SK-N-SH (cell line): Measurements from ENCODE around the gene LPP. TPM values are rescaled to one million over a fixed set of nuclear protein-coding genes. Genes with fewer than 3 reads are reported as not detected.

Experiments
- CTCF ChIA-PET: fragments of 300-600, 350-600 bp; formaldehyde crosslinking; extraction: SDS; loops from one replicate; lab custom pipeline; 2021; lab: Yijun Ruan, JAX
- POLR2A ChIA-PET: fragments of 350-600 bp; sonication (Branson Sonifier 250); formaldehyde crosslinking; extraction: SDS; loops from one replicate; lab custom pipeline; 2020; ENCODE audit warnings: antibody characterized with exemption, inconsistent platforms; lab: Yijun Ruan, JAX
- DNase-seq: peaks from one replicate; pipeline ENCODE4 v3.0.0; 2012
- H2AFZ ChIP-seq: fragments of 200-600 bp; sonication (generic); 2 replicates; pipeline ENCODE4 v1.8.1; 2016; ENCODE audit warnings: antibody characterized with exemption, mild to moderate bottlenecking, low read depth
- H3F3A ChIP-seq: fragments of 200-600 bp; sonication (generic); replicated peaks from 2 replicates; pipeline ENCODE3; 2016; ENCODE audit warnings: antibody characterized with exemption, mild to moderate bottlenecking; ENCODE audit not compliant: insufficient read depth
- H3K27ac ChIP-seq, 2 experiments: fragments of 200-500 bp in 1 of 2; fragments of 200-600 bp in 1 of 2; sonication (Bioruptor generic) in 1 of 2; sonication (generic), shearing (Covaris generic) in 1 of 2; 2 replicates each; pipeline versions ENCODE4 v1.5.1 to v1.6.1; 2014 to 2016; ENCODE audit warnings: low read depth in 2 of 2, inconsistent platforms in 1 of 2, low read length in 1 of 2, mild to moderate bottlenecking in 1 of 2, mixed read lengths in 1 of 2
- H3K27me3 ChIP-seq: fragments of 200-600 bp; sonication (generic), shearing (Covaris generic); 2 replicates; pipeline ENCODE4 v1.6.1; 2016; ENCODE audit warnings: mixed run types; ENCODE audit not compliant: insufficient read depth
- H3K36me3 ChIP-seq, 2 experiments: fragments of 200-500 bp in 1 of 2; fragments of 200-600 bp in 1 of 2; sonication (Bioruptor generic) in 1 of 2; sonication (generic) in 1 of 2; replicated peaks in 1 of 2; 2 replicates each; pipeline versions ENCODE3 to v1.5.1; 2014 to 2016; ENCODE audit warnings: low read length in 1 of 2, mild to moderate bottlenecking in 1 of 2; ENCODE audit not compliant: insufficient read depth in 2 of 2, control insufficient read depth in 1 of 2
- H3K4me1 ChIP-seq, 2 experiments: fragments of 200-500 bp in 1 of 2; fragments of 200-600 bp in 1 of 2; sonication (Bioruptor generic) in 1 of 2; sonication (generic), shearing (Covaris generic) in 1 of 2; 2 replicates each; pipeline versions ENCODE4 v1.5.1 to v1.6.1; 2014 to 2016; ENCODE audit warnings: low read depth in 1 of 2, low read length in 1 of 2, mixed run types in 1 of 2; ENCODE audit not compliant: insufficient read depth in 2 of 2, control insufficient read depth in 1 of 2
- H3K4me2 ChIP-seq: fragments of 200-600 bp; sonication (generic), shearing (Covaris generic); 2 replicates; pipeline ENCODE4 v1.6.1; 2017; ENCODE audit warnings: mixed run types
- H3K4me3 ChIP-seq, 2 experiments: fragments of 200-500 bp in 1 of 2; fragments of 200-600 bp in 1 of 2; sonication (Bioruptor generic) in 1 of 2; sonication (generic), shearing (Covaris generic) in 1 of 2; 2 replicates each; pipeline versions ENCODE4 v1.5.1 to v1.8.1; 2014 to 2016; ENCODE audit warnings: low read depth in 2 of 2, inconsistent platforms in 1 of 2, low read length in 1 of 2, mild to moderate bottlenecking in 1 of 2, mixed read lengths in 1 of 2, moderate library complexity in 1 of 2
- H3K79me2 ChIP-seq: fragments of 200-600 bp; sonication (generic); 2 replicates; pipeline ENCODE4 v1.8.1; 2017; ENCODE audit warnings: mild to moderate bottlenecking; ENCODE audit not compliant: insufficient read depth
- H3K9ac ChIP-seq: fragments of 200-600 bp; sonication (generic); 2 replicates; pipeline ENCODE4 v1.6.1; 2017; ENCODE audit warnings: mixed run types
- H3K9me2 ChIP-seq: fragments of 200-600 bp; sonication (generic); 2 replicates; pipeline ENCODE4 v1.6.1; 2017; ENCODE audit warnings: mixed run types
- H3K9me3 ChIP-seq: fragments of 200-600 bp; sonication (generic); 2 replicates; pipeline ENCODE4 v1.6.1; 2017; ENCODE audit warnings: mixed run types, mild to moderate bottlenecking, moderate library complexity
- H4K20me1 ChIP-seq: fragments of 200-600 bp; sonication (generic); 2 replicates; pipeline ENCODE4 v1.6.1; 2017; ENCODE audit warnings: mild to moderate bottlenecking, mixed run types; ENCODE audit not compliant: insufficient read depth
- EP300 ChIP-seq, 2 experiments: IDR thresholded peaks; 2 replicates each; pipeline versions ENCODE4 v1.4.0 to v1.6.1; 2012; ENCODE audit warnings: borderline replicate concordance in 1 of 2, low read depth in 1 of 2, low read length in 1 of 2
- FOSL2 ChIP-seq: IDR thresholded peaks from 2 replicates; pipeline ENCODE4 v1.4.0; 2012; ENCODE audit warnings: low read depth, mild to moderate bottlenecking, moderate library complexity, borderline replicate concordance
- FOXJ3 ChIP-seq: sonication (generic); formaldehyde crosslinking; IDR thresholded peaks from 2 replicates; pipeline ENCODE4 v1.5.1; 2020; ENCODE audit warnings: mild to moderate bottlenecking, missing genetic modification reagents
- FOXM1 ChIP-seq: IDR thresholded peaks from 2 replicates; pipeline ENCODE4 v1.4.0; 2012; ENCODE audit warnings: low read depth, mild to moderate bottlenecking
- GATA2 ChIP-seq: sonication (generic); formaldehyde crosslinking; IDR thresholded peaks from 2 replicates; pipeline ENCODE4 v1.5.0; 2020; ENCODE audit warnings: mild to moderate bottlenecking, missing genetic modification reagents
- IRF3 ChIP-seq: fragments of 150-350 bp; IDR thresholded peaks from 2 replicates; pipeline ENCODE4 v1.6.1; 2016; ENCODE audit warnings: mild to moderate bottlenecking, low read depth, low read length
- JUND ChIP-seq: IDR thresholded peaks from 2 replicates; pipeline ENCODE4 v1.4.0; 2012
- MAX ChIP-seq: IDR thresholded peaks from 2 replicates; pipeline ENCODE4 v1.4.0; 2012; ENCODE audit warnings: low read depth
- MEF2A ChIP-seq: IDR thresholded peaks from 2 replicates; pipeline ENCODE4 v1.4.0; 2012; ENCODE audit warnings: low read depth, borderline replicate concordance
- NFIC ChIP-seq: IDR thresholded peaks from 2 replicates; pipeline ENCODE4 v1.4.0; 2012; ENCODE audit warnings: borderline replicate concordance
- NRF1 ChIP-seq: IDR thresholded peaks from 2 replicates; pipeline ENCODE4 v1.6.1; 2012; ENCODE audit warnings: low read depth, mild to moderate bottlenecking, low read length
- PBX3 ChIP-seq: IDR thresholded peaks from 2 replicates; pipeline ENCODE4; 2012
- POLR2AphosphoS5 ChIP-seq: IDR thresholded peaks from 2 replicates; pipeline ENCODE4 v1.6.1; 2012; ENCODE audit warnings: low read depth, low read length
- RAD21 ChIP-seq: IDR thresholded peaks from 2 replicates; pipeline ENCODE4 v1.6.1; 2012; ENCODE audit warnings: mild to moderate bottlenecking, low read length
- RXRA ChIP-seq: IDR thresholded peaks from 2 replicates; pipeline ENCODE4 v1.4.0; 2012; ENCODE audit warnings: low read depth, mild to moderate bottlenecking, borderline replicate concordance
- SIN3A ChIP-seq: IDR thresholded peaks from 2 replicates; pipeline ENCODE4 v1.6.1; 2012; ENCODE audit warnings: low read depth, mild to moderate bottlenecking, low read length, moderate library complexity, borderline replicate concordance
- TCF12 ChIP-seq: IDR thresholded peaks from 2 replicates; pipeline ENCODE4 v1.4.0; 2012
- YY1 ChIP-seq: IDR thresholded peaks from 2 replicates; pipeline ENCODE4 v1.4.0; 2012; ENCODE audit warnings: low read depth, mild to moderate bottlenecking
- ZBTB33 ChIP-seq: IDR thresholded peaks from 2 replicates; pipeline ENCODE4 v1.4.0; 2012; ENCODE audit warnings: low read depth, borderline replicate concordance
- WGBS: methylation state at CpG from one replicate; pipeline ENCODE4 v1.1.6; 2017; ENCODE audit warnings: low lambda C conversion rate; 5-methylcytosine and 5-hydroxymethylcytosine counted together
- polyA plus RNA-seq, 3 experiments: library from polyadenylated mRNA; depleted of rRNA; stranded (reverse); fragments of >200 nt; gene quantifications; 2 replicates each; pipeline ENCODE4 v1.2.3, GENCODE V29; 2012

Gene LPP
- polyA plus RNA-seq, 1 of the 3 experiments (the other 2 are of a cell fraction) = 6.6 TPM

GRCh38 chr3:188513662-188514328, 359.8 kb downstream of the LPP start:
- H3K4me1 ChIP-seq = peaks cover 0 to 16% of the 10 kb centered on the region in 2 experiments; a peak in 1 of 4 replicates
- POLR2A ChIA-PET = no interaction called here
- no peak overlapping the region for H2AFZ ChIP-seq
- peak; percentile 65 for TF ChIP-seq JUND
- TF ChIP-seq RAD21 = no peak
- peak in 1 of 2 experiments; percentile 33; a peak in 1 of 4 replicates for TF ChIP-seq EP300 (IDR thresholded peaks at IDR 0.05; ENCODE audit: borderline replicate concordance in 1 of 2, low read depth in 1 of 2, low read length in 1 of 2)
- 0 out of 2 replicates have a peak, but pooled peaks have one; percentile 24 for TF ChIP-seq SIN3A
- no peak for TF ChIP-seq GATA2 (CRISPR knock-in tag)
- no peak for TF ChIP-seq IRF3
- TF ChIP-seq FOXJ3 (CRISPR knock-in tag) = no peak
- TF ChIP-seq YY1 = no peak
- TF ChIP-seq NRF1 = no peak
- TF ChIP-seq FOXM1 = no peak
- TF ChIP-seq POLR2AphosphoS5 = no peak
- TF ChIP-seq NFIC = peak; percentile 61
- TF ChIP-seq PBX3 = peak; percentile 68; the same call in 1 of the 2 replicates
- peak; percentile 71 for TF ChIP-seq TCF12
- peak; percentile 57; the same call in 1 of the 2 replicates for TF ChIP-seq FOSL2
- TF ChIP-seq MEF2A = no peak
- no peak for TF ChIP-seq MAX
- TF ChIP-seq ZBTB33 = no peak
- peak; percentile 82 for TF ChIP-seq RXRA
- no peak overlapping the region for H3K9ac ChIP-seq
- DNase-seq = no peak
- H4K20me1 ChIP-seq = no peaks in the 10 kb centered on the region
- no peak overlapping the region for H3K4me3 ChIP-seq
- H3K4me2 ChIP-seq = peak overlapping the region; percentile 45; the same call in 1 of the 2 replicates
- no peaks in the 10 kb centered on the region for H3K9me3 ChIP-seq
- WGBS = 43% methylated on average over 7 of the region's 7 CpGs
- H3K36me3 ChIP-seq = no peaks in the 10 kb centered on the region
- CTCF ChIA-PET = no interaction called here
- H3F3A ChIP-seq = peaks cover 8% of the 10 kb centered on the region
- H3K27ac ChIP-seq = peak overlapping the region in 1 of 2 experiments; percentile 35; a peak in 2 of 4 replicates
- H3K27me3 ChIP-seq = no peaks in the 10 kb centered on the region
- no peaks in the 10 kb centered on the region for H3K9me2 ChIP-seq
- peaks cover 30% of the 10 kb centered on the region for H3K79me2 ChIP-seq
